GM23248 (cell line): Measurements from ENCODE around the gene TLE7. TPM values are rescaled to one million over a fixed set of nuclear protein-coding genes. Genes with fewer than 3 reads are reported as not detected.

Experiments used
- DNase-seq: peaks from one replicate; pipeline ENCODE4 v3.0.0-alpha.2; 2015
- H2AFZ ChIP-seq: fragments of 200-600 bp; sonication (generic); 2 replicates; pipeline ENCODE4 v1.6.1; 2016; ENCODE audit warnings: antibody characterized with exemption
- H3F3A ChIP-seq: fragments of 200-600 bp; sonication (generic); 2 replicates; pipeline ENCODE4 v1.6.1; 2016; ENCODE audit warnings: mild to moderate bottlenecking, antibody characterized with exemption, mixed run types; ENCODE audit not compliant: insufficient read depth
- H3K27ac ChIP-seq: fragments of 200-600 bp; sonication (generic); 2 replicates; pipeline ENCODE4 v1.5.1; 2016; ENCODE audit warnings: mild to moderate bottlenecking
- H3K27me3 ChIP-seq: fragments of 200-600 bp; sonication (generic); replicated peaks from 2 replicates; pipeline ENCODE4 v1.6.1; 2016; ENCODE audit warnings: mild to moderate bottlenecking; ENCODE audit not compliant: insufficient read depth
- H3K36me3 ChIP-seq: fragments of 200-600 bp; sonication (generic); 2 replicates; pipeline ENCODE4 v1.6.1; 2016; ENCODE audit warnings: low read depth, mild to moderate bottlenecking
- H3K4me1 ChIP-seq: fragments of 200-600 bp; sonication (generic); 2 replicates; pipeline ENCODE4 v1.6.1; 2016; ENCODE audit warnings: mild to moderate bottlenecking; ENCODE audit not compliant: insufficient read depth
- H3K4me2 ChIP-seq: fragments of 200-600 bp; sonication (generic); one replicate; pipeline ENCODE4 v1.6.1; 2016; ENCODE audit warnings: mild to moderate bottlenecking; ENCODE audit not compliant: unreplicated experiment
- H3K4me3 ChIP-seq: fragments of 200-600 bp; sonication (generic); 2 replicates; pipeline ENCODE4 v1.5.1; 2016; ENCODE audit warnings: mild to moderate bottlenecking
- H3K79me2 ChIP-seq: fragments of 200-600 bp; sonication (generic); 2 replicates; pipeline ENCODE4 v1.6.1; 2016; ENCODE audit warnings: mild to moderate bottlenecking; ENCODE audit not compliant: insufficient read depth
- H3K9ac ChIP-seq: fragments of 200-600 bp; sonication (generic); 2 replicates; pipeline ENCODE4 v1.6.1; 2016; ENCODE audit warnings: mild to moderate bottlenecking
- H3K9me2 ChIP-seq: fragments of 200-600 bp; sonication (generic); 2 replicates; pipeline ENCODE4 v1.6.1; 2016; ENCODE audit warnings: mixed run types, mild to moderate bottlenecking, moderate library complexity; ENCODE audit not compliant: insufficient read depth
- H3K9me3 ChIP-seq: fragments of 200-600 bp; sonication (generic); one replicate; pipeline ENCODE4 v1.6.1; 2017; ENCODE audit warnings: low read depth
- H4K20me1 ChIP-seq: fragments of 200-600 bp; sonication (generic); 2 replicates; pipeline ENCODE4 v1.6.0; 2016; ENCODE audit not compliant: insufficient read depth
- EZH2 ChIP-seq: fragments of 200-600 bp; sonication (generic); IDR thresholded peaks from 2 replicates; pipeline ENCODE4 v1.6.1; 2018; ENCODE audit warnings: antibody characterized with exemption, mild to moderate bottlenecking; ENCODE audit not compliant: insufficient read depth, poor library complexity, severe bottlenecking
- EZH2phosphoT487 ChIP-seq: fragments of 200-600 bp; sonication (generic); IDR thresholded peaks from 2 replicates; pipeline ENCODE4 v1.6.1; 2018; ENCODE audit warnings: antibody characterized with exemption, moderate library complexity, mild to moderate bottlenecking, low read depth; ENCODE audit not compliant: insufficient read depth
- WGBS, 2 experiments: methylation state at CpG; one replicate each; pipeline ENCODE4 v1.1.6; 2015 to 2017; ENCODE audit warnings: low lambda C conversion rate in 2 of 2, low coverage in 1 of 2; ENCODE audit errors: missing lambda C conversion rate in 2 of 2; 5-methylcytosine and 5-hydroxymethylcytosine counted together
- in situ Hi-C: fragments of 300-500 bp; cut with MboI; formaldehyde crosslinking; loops from 2 replicates; pipeline ENCODE4 v1.15.0; 2020
- polyA plus RNA-seq: library from polyadenylated mRNA; unstranded; fragments of >200 nt; fragmentation: Nextera tagmentation; extraction: Ambion mirVana; gene quantifications from 2 replicates; pipeline ENCODE4 v1.2.1, GENCODE V29; 2016
- total RNA-seq: library from RNA; depleted of rRNA; stranded (reverse); fragments of >200 nt; shearing (Covaris generic); gene quantifications from 2 replicates; pipeline ENCODE4 v1.2.3, GENCODE V29; 2014

Gene TLE7
- total and polyA plus RNA-seq, 2 experiments from 2014 or later: not detected

DNA sequence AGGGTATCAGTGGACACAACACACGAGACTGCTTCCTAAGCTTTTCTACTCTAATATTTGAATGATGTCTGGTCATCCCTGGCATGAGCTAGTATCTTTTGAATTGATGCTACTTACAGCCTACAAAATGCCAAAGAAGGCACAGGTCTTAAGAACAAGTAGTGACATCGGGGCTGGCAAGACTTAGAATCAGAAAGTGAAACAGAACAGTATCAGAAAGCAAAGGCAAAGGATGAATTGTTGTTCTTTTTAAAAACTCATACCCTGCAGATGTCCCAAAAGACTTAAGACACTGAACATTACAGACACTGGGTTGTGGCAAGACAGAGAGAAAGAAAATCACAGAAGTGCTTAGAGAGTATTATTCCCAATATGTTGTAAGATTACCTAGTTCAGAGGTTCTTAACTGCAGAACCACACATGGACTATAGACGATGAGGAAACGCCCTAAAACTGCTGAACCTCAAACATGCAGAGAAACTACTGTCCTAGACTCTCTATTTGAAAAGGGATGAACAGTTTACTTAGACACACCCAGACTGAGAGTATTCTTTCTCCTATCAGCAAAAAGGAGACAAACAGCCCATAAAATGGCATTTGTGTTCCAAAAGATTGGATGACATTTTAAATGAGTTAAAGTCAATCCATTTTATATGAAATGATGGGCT is 34.7 kb upstream of the TLE7 start:
- TF ChIP-seq EZH2 (no peak), EZH2phosphoT487 (no peak)
- Histone ChIP-seq H3K79me2 (no peaks in the 10 kb centered on the region), H3K36me3 (peaks cover 12% of the 10 kb centered on the region), H3K4me3 (no peak overlapping the region), H2AFZ (no peak overlapping the region), H3K4me2 (no peak overlapping the region), H4K20me1 (no peaks in the 10 kb centered on the region), H3K4me1 (peaks cover 24% of the 10 kb centered on the region), H3K9me3 (no peaks in the 10 kb centered on the region), H3F3A (peaks cover 31% of the 10 kb centered on the region), H3K9ac (no peak overlapping the region), H3K9me2 (no peaks in the 10 kb centered on the region), H3K27ac (no peak overlapping the region), H3K27me3 (no peaks in the 10 kb centered on the region)
- DNase-seq: no peak
- 83 to 88% methylated on average over 4 of the region's 4 CpGs for WGBS, 2 experiments
- in situ Hi-C loops: no loop called here

DNA sequence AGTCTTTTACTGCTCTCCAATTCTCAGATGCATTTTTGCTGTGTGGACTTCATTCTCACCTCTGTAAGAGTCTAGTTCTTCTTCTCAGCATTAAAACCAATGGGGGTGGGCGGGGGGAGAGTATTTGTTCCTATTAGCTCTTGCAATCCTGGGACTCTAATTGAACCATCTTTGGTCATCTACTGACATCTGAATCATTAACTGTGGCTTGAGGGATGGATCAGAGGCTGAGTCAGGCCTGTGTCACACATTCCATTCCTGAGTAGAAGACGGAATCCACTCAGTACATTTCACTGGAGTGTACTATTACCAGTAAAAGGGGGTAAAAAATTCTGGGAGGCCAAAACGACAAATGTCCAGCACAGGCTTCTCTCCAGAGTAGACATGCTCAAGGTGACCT is 33.0 kb upstream of the TLE7 start:
- WGBS, 2 experiments: 0% methylated on average over 3 of the region's 3 CpGs
- Histone ChIP-seq H3F3A (peaks cover 31% of the 10 kb centered on the region), H3K27me3 (no peaks in the 10 kb centered on the region), H4K20me1 (no peaks in the 10 kb centered on the region), H3K9ac (no peak overlapping the region), H2AFZ (peak overlapping the region; percentile 43), H3K27ac (peak overlapping the region; percentile 73), H3K36me3 (peaks cover 12% of the 10 kb centered on the region), H3K4me1 (peaks cover 24% of the 10 kb centered on the region), H3K79me2 (no peaks in the 10 kb centered on the region), H3K4me2 (peak overlapping the region; percentile 49), H3K4me3 (peak overlapping the region; percentile 25; the same call in 1 of the 2 replicates), H3K9me3 (no peaks in the 10 kb centered on the region), H3K9me2 (no peaks in the 10 kb centered on the region)
- DNase-seq: peak; percentile 94
- in situ Hi-C loops: no loop called here
- TF ChIP-seq EZH2phosphoT487: peak; percentile 76; the same call in 1 of the 2 replicates
- no peak for TF ChIP-seq EZH2

- in situ Hi-C loops: no loop called here
- WGBS, 2 experiments: 78 to 81% methylated on average over 5 of the region's 5 CpGs
- Histone ChIP-seq H2AFZ (no peak overlapping the region), H3K9me3 (no peaks in the 10 kb centered on the region), H3K27me3 (no peaks in the 10 kb centered on the region), H3K79me2 (no peaks in the 10 kb centered on the region), H3K27ac (peak overlapping the region; percentile 36), H3K4me3 (no peak overlapping the region), H3K4me1 (peaks cover 24% of the 10 kb centered on the region), H3K36me3 (peaks cover 12% of the 10 kb centered on the region), H3F3A (peaks cover 31% of the 10 kb centered on the region), H3K9me2 (no peaks in the 10 kb centered on the region), H3K9ac (no peak overlapping the region), H3K4me2 (no peak overlapping the region), H4K20me1 (no peaks in the 10 kb centered on the region)
- no peak for TF ChIP-seq EZH2
- TF ChIP-seq EZH2phosphoT487: no peak
- DNase-seq: peak; percentile 23
These were observed 32.0 kb upstream of the TLE7 start for GRCh38 chr16:71473891-71474290.

DNA sequence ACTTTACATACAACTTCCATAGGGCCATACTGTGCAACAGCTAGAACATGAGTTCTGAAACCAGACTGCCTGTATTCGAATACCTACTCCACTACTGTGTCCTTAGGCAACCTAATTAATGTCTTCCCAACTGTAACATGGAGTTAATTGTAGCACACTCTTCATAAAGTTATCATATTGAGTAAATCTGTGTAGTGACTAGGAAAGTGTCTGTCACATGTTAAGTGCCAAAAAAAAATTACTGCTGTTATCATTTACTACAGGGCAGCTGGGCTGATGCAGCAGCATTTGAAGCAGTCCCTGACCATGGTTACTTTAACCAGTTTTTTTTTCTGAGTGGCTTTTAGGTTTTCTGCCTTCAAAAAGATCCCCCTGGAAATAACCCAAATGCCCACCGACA is 31.1 kb upstream of the TLE7 start:
- peaks cover 24% of the 10 kb centered on the region for H3K4me1 ChIP-seq
- H3K9me2 ChIP-seq: no peaks in the 10 kb centered on the region
- DNase-seq: no peak
- peaks cover 31% of the 10 kb centered on the region for H3F3A ChIP-seq
- no peaks in the 10 kb centered on the region for H3K79me2 ChIP-seq
- no peak overlapping the region for H3K27ac ChIP-seq
- H3K36me3 ChIP-seq: peaks cover 12% of the 10 kb centered on the region
- H3K4me2 ChIP-seq: no peak overlapping the region
- WGBS, 2 experiments: 94 to 95% methylated on average over 2 of the region's 2 CpGs
- H3K4me3 ChIP-seq: no peak overlapping the region
- TF ChIP-seq EZH2phosphoT487 (no peak), EZH2 (no peak)
- H4K20me1 ChIP-seq: no peaks in the 10 kb centered on the region
- H3K9me3 ChIP-seq: no peaks in the 10 kb centered on the region
- H3K27me3 ChIP-seq: no peaks in the 10 kb centered on the region
- no peak overlapping the region for H3K9ac ChIP-seq
- in situ Hi-C loops: no loop called here
- no peak overlapping the region for H2AFZ ChIP-seq

GRCh38 chr16:71472051-71472450 is 30.2 kb upstream of the TLE7 start:
- peak; percentile 14 for DNase-seq
- no peaks in the 10 kb centered on the region for H4K20me1 ChIP-seq
- peaks cover 31% of the 10 kb centered on the region for H3F3A ChIP-seq
- no peak overlapping the region for H3K4me2 ChIP-seq
- 63 to 70% methylated on average over 2 of the region's 2 CpGs for WGBS, 2 experiments
- peaks cover 12% of the 10 kb centered on the region for H3K36me3 ChIP-seq
- no peak overlapping the region for H3K4me3 ChIP-seq
- no peak overlapping the region for H2AFZ ChIP-seq
- H3K4me1 ChIP-seq: peaks cover 24% of the 10 kb centered on the region
- H3K27me3 ChIP-seq: no peaks in the 10 kb centered on the region
- no peaks in the 10 kb centered on the region for H3K9me3 ChIP-seq
- no peaks in the 10 kb centered on the region for H3K79me2 ChIP-seq
- H3K9me2 ChIP-seq: no peaks in the 10 kb centered on the region
- in situ Hi-C loops: no loop called here
- H3K9ac ChIP-seq: no peak overlapping the region
- TF ChIP-seq EZH2 (no peak), EZH2phosphoT487 (no peak)
- H3K27ac ChIP-seq: no peak overlapping the region
